HEK293 (cell line): ENCODE measurements around the gene ECHDC1.

Source experiments
- KLF1 ChIP-seq: fragments of 450-650 bp; formaldehyde crosslinking; IDR thresholded peaks from 2 replicates; pipeline ENCODE4 v1.5.1; 2016; ENCODE audit warnings: missing biosample characterization, missing genetic modification characterization
- KLF9 ChIP-seq: fragments of 450-650 bp; formaldehyde crosslinking; IDR thresholded peaks from 2 replicates; pipeline ENCODE4 v1.5.1; 2016; ENCODE audit warnings: missing biosample characterization, missing genetic modification characterization, low read depth
- YY2 ChIP-seq: fragments of 450-650 bp; formaldehyde crosslinking; IDR thresholded peaks from 2 replicates; pipeline ENCODE4 v1.5.1; 2016; ENCODE audit warnings: missing biosample characterization, missing genetic modification characterization
- ZBTB21 ChIP-seq: fragments of 450-650 bp; formaldehyde crosslinking; IDR thresholded peaks from 2 replicates; pipeline ENCODE4 v1.5.1; 2017; ENCODE audit warnings: missing biosample characterization, missing genetic modification characterization
- ZBTB8A ChIP-seq: fragments of 450-650 bp; formaldehyde crosslinking; IDR thresholded peaks from 2 replicates; pipeline ENCODE4 v1.5.1; 2016; ENCODE audit warnings: missing biosample characterization, missing genetic modification characterization
- ZNF114 ChIP-seq: fragments of 450-650 bp; formaldehyde crosslinking; IDR thresholded peaks from 2 replicates; pipeline ENCODE4 v1.5.0; 2017; ENCODE audit warnings: missing biosample characterization, missing genetic modification characterization
- ZNF146 ChIP-seq: fragments of 450-650 bp; formaldehyde crosslinking; IDR thresholded peaks from 2 replicates; pipeline ENCODE4 v1.5.1; 2016; ENCODE audit warnings: missing biosample characterization, missing genetic modification characterization
- ZNF391 ChIP-seq: fragments of 450-650 bp; formaldehyde crosslinking; IDR thresholded peaks from 2 replicates; pipeline ENCODE4 v1.5.1; 2016; ENCODE audit warnings: low read depth, missing biosample characterization, missing genetic modification characterization, borderline replicate concordance
- ZNF423 ChIP-seq: fragments of 450-650 bp; formaldehyde crosslinking; IDR thresholded peaks from 2 replicates; pipeline ENCODE4 v1.5.1; 2016; ENCODE audit warnings: missing biosample characterization, missing genetic modification characterization
- ZNF585B ChIP-seq: fragments of 450-650 bp; formaldehyde crosslinking; IDR thresholded peaks from 2 replicates; pipeline ENCODE4 v1.5.1; 2016; ENCODE audit warnings: missing biosample characterization, missing genetic modification characterization
- ZNF747 ChIP-seq: fragments of 450-650 bp; formaldehyde crosslinking; IDR thresholded peaks from 2 replicates; pipeline ENCODE4 v1.5.1; 2016; ENCODE audit warnings: missing biosample characterization, missing genetic modification characterization
- ZNF830 ChIP-seq: fragments of 450-650 bp; IDR thresholded peaks from 2 replicates; pipeline ENCODE4 v1.5.0; 2018; ENCODE audit warnings: missing biosample characterization, missing genetic modification characterization, low read depth, mild to moderate bottlenecking, moderate library complexity
- TF ChIP-seq, protein P1 (sequence below): fragments of 450-650 bp; IDR thresholded peaks from 2 replicates; pipeline ENCODE4 v1.5.1; 2018; ENCODE audit warnings: missing biosample characterization, mild to moderate bottlenecking, missing genetic modification characterization
- TF ChIP-seq, protein P2 (sequence below): fragments of 450-650 bp; formaldehyde crosslinking; IDR thresholded peaks from 2 replicates; pipeline ENCODE4 v1.5.1; 2016; ENCODE audit warnings: missing biosample characterization, missing genetic modification characterization
- TF ChIP-seq, protein P3 (sequence below): fragments of 450-650 bp; formaldehyde crosslinking; IDR thresholded peaks from 2 replicates; pipeline ENCODE4 v1.5.1; 2016; ENCODE audit warnings: missing biosample characterization, missing genetic modification characterization
- TF ChIP-seq, protein P4 (sequence below): fragments of 450-650 bp; formaldehyde crosslinking; IDR thresholded peaks from 2 replicates; pipeline ENCODE4 v1.5.1; 2016; ENCODE audit warnings: missing biosample characterization, missing genetic modification characterization, borderline replicate concordance
- TF ChIP-seq, protein P5 (sequence below): fragments of 450-650 bp; formaldehyde crosslinking; IDR thresholded peaks from 2 replicates; pipeline ENCODE4 v1.5.1; 2016; ENCODE audit warnings: missing biosample characterization, missing genetic modification characterization
- TF ChIP-seq, protein P6 (sequence below): fragments of 450-650 bp; formaldehyde crosslinking; IDR thresholded peaks from 2 replicates; pipeline ENCODE4 v1.5.1; 2016; ENCODE audit warnings: missing biosample characterization, missing genetic modification characterization
- TF ChIP-seq, protein P7 (sequence below): fragments of 450-650 bp; formaldehyde crosslinking; IDR thresholded peaks from 2 replicates; pipeline ENCODE4 v1.5.1; 2016; ENCODE audit warnings: missing biosample characterization, missing genetic modification characterization
- TF ChIP-seq, protein P8 (sequence below): fragments of 450-650 bp; formaldehyde crosslinking; IDR thresholded peaks from 2 replicates; pipeline ENCODE4 v1.5.1; 2016; ENCODE audit warnings: missing biosample characterization, missing genetic modification characterization, borderline replicate concordance
- TF ChIP-seq, protein P9 (sequence below): fragments of 450-650 bp; formaldehyde crosslinking; IDR thresholded peaks from 2 replicates; pipeline ENCODE4 v1.5.1; 2016; ENCODE audit warnings: missing biosample characterization, missing genetic modification characterization

ECHDC1 gene

DNA sequence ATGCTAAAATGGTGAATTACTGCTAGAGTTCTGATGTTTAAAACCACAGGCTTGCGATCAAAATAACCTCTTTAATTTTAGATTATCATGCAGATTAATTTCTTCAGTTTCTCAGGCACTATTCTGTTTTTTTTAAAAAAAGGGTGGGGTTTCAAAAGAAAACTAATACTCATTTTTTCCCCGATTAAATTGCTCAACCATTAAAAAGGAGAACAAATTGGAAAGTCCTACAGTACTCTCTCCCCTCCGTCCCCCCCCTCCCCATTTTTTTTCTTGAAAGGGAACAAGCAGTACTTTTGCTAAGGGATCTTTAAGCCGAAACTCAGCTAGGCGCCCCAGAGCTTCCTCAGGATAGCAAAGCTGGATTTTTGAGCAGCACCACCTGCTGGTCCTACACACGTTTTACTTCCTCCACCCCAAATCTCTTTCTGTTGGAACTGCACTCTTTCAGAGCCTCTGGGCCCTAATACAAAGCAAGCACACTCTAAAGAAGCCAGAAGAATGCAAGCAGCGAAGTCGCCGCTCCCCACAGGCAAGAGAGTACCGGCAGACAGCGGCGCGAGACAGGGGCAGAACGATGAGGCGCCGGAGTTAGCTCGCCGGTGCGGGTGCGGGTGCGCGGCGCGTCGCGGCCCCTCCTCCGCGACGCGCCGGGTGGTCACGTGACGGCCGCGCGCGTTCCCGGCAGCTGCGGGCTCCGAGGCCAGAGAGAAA is 77.1 kb downstream of the ECHDC1 start, which contains the start of gene RNF146 (continued):
- TF ChIP-seq, protein P1, sequence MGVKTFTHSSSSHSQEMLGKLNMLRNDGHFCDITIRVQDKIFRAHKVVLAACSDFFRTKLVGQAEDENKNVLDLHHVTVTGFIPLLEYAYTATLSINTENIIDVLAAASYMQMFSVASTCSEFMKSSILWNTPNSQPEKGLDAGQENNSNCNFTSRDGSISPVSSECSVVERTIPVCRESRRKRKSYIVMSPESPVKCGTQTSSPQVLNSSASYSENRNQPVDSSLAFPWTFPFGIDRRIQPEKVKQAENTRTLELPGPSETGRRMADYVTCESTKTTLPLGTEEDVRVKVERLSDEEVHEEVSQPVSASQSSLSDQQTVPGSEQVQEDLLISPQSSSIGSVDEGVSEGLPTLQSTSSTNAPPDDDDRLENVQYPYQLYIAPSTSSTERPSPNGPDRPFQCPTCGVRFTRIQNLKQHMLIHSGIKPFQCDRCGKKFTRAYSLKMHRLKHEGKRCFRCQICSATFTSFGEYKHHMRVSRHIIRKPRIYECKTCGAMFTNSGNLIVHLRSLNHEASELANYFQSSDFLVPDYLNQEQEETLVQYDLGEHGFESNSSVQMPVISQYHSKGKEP, result peak; percentile 28; the same call in 1 of the 2 replicates
- TF ChIP-seq, protein P2, sequence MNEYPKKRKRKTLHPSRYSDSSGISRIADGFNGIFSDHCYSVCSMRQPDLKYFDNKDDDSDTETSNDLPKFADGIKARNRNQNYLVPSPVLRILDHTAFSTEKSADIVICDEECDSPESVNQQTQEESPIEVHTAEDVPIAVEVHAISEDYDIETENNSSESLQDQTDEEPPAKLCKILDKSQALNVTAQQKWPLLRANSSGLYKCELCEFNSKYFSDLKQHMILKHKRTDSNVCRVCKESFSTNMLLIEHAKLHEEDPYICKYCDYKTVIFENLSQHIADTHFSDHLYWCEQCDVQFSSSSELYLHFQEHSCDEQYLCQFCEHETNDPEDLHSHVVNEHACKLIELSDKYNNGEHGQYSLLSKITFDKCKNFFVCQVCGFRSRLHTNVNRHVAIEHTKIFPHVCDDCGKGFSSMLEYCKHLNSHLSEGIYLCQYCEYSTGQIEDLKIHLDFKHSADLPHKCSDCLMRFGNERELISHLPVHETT, result no peak
- TF ChIP-seq, protein P3, sequence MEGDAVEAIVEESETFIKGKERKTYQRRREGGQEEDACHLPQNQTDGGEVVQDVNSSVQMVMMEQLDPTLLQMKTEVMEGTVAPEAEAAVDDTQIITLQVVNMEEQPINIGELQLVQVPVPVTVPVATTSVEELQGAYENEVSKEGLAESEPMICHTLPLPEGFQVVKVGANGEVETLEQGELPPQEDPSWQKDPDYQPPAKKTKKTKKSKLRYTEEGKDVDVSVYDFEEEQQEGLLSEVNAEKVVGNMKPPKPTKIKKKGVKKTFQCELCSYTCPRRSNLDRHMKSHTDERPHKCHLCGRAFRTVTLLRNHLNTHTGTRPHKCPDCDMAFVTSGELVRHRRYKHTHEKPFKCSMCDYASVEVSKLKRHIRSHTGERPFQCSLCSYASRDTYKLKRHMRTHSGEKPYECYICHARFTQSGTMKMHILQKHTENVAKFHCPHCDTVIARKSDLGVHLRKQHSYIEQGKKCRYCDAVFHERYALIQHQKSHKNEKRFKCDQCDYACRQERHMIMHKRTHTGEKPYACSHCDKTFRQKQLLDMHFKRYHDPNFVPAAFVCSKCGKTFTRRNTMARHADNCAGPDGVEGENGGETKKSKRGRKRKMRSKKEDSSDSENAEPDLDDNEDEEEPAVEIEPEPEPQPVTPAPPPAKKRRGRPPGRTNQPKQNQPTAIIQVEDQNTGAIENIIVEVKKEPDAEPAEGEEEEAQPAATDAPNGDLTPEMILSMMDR (tag by site-specific recombination), result peak; percentile 91
- TF ChIP-seq, protein P4, sequence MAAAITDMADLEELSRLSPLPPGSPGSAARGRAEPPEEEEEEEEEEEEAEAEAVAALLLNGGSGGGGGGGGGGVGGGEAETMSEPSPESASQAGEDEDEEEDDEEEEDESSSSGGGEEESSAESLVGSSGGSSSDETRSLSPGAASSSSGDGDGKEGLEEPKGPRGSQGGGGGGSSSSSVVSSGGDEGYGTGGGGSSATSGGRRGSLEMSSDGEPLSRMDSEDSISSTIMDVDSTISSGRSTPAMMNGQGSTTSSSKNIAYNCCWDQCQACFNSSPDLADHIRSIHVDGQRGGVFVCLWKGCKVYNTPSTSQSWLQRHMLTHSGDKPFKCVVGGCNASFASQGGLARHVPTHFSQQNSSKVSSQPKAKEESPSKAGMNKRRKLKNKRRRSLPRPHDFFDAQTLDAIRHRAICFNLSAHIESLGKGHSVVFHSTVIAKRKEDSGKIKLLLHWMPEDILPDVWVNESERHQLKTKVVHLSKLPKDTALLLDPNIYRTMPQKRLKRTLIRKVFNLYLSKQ (tag by site-specific recombination), result no peak
- TF ChIP-seq ZBTB8A (tag by site-specific recombination) (no peak), ZNF423 (tag by site-specific recombination) (no peak), ZNF585B (no peak), KLF1 (tag by site-specific recombination) (no peak), KLF9 (tag by site-specific recombination) (no peak), ZNF391 (tag by site-specific recombination) (peak; percentile 24; the same call in 1 of the 2 replicates), ZBTB21 (tag by site-specific recombination) (no peak), ZNF146 (no peak), YY2 (tag by site-specific recombination) (no peak), ZNF747 (tag by site-specific recombination) (no peak), ZNF114 (tag by site-specific recombination) (no peak), ZNF830 (tag by site-specific recombination) (no peak)
- TF ChIP-seq, protein P5, sequence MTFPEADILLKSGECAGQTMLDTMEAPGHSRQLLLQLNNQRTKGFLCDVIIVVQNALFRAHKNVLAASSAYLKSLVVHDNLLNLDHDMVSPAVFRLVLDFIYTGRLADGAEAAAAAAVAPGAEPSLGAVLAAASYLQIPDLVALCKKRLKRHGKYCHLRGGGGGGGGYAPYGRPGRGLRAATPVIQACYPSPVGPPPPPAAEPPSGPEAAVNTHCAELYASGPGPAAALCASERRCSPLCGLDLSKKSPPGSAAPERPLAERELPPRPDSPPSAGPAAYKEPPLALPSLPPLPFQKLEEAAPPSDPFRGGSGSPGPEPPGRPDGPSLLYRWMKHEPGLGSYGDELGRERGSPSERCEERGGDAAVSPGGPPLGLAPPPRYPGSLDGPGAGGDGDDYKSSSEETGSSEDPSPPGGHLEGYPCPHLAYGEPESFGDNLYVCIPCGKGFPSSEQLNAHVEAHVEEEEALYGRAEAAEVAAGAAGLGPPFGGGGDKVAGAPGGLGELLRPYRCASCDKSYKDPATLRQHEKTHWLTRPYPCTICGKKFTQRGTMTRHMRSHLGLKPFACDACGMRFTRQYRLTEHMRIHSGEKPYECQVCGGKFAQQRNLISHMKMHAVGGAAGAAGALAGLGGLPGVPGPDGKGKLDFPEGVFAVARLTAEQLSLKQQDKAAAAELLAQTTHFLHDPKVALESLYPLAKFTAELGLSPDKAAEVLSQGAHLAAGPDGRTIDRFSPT (tag by site-specific recombination), result no peak
- TF ChIP-seq, protein P6, sequence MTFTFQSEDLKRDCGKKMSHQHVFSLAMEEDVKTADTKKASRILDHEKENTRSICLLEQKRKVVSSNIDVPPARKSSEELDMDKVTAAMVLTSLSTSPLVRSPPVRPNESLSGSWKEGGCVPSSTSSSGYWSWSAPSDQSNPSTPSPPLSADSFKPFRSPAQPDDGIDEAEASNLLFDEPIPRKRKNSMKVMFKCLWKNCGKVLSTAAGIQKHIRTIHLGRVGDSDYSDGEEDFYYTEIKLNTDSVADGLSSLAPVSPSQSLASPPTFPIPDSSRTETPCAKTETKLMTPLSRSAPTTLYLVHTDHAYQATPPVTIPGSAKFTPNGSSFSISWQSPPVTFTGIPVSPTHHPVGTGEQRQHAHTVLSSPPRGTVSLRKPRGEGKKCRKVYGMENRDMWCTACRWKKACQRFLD (tag by site-specific recombination), result no peak
- TF ChIP-seq, protein P7, sequence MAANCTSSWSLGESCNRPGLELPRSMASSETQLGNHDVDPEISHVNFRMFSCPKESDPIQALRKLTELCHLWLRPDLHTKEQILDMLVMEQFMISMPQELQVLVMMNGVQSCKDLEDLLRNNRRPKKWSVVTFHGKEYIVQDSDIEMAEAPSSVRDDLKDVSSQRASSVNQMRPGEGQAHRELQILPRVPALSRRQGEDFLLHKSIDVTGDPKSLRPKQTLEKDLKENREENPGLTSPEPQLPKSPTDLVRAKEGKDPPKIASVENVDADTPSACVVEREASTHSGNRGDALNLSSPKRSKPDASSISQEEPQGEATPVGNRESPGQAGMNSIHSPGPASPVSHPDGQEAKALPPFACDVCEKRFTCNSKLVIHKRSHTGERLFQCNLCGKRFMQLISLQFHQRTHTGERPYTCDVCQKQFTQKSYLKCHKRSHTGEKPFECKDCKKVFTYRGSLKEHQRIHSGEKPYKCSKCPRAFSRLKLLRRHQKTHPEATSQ (tag by site-specific recombination), result no peak
- TF ChIP-seq, protein P8, sequence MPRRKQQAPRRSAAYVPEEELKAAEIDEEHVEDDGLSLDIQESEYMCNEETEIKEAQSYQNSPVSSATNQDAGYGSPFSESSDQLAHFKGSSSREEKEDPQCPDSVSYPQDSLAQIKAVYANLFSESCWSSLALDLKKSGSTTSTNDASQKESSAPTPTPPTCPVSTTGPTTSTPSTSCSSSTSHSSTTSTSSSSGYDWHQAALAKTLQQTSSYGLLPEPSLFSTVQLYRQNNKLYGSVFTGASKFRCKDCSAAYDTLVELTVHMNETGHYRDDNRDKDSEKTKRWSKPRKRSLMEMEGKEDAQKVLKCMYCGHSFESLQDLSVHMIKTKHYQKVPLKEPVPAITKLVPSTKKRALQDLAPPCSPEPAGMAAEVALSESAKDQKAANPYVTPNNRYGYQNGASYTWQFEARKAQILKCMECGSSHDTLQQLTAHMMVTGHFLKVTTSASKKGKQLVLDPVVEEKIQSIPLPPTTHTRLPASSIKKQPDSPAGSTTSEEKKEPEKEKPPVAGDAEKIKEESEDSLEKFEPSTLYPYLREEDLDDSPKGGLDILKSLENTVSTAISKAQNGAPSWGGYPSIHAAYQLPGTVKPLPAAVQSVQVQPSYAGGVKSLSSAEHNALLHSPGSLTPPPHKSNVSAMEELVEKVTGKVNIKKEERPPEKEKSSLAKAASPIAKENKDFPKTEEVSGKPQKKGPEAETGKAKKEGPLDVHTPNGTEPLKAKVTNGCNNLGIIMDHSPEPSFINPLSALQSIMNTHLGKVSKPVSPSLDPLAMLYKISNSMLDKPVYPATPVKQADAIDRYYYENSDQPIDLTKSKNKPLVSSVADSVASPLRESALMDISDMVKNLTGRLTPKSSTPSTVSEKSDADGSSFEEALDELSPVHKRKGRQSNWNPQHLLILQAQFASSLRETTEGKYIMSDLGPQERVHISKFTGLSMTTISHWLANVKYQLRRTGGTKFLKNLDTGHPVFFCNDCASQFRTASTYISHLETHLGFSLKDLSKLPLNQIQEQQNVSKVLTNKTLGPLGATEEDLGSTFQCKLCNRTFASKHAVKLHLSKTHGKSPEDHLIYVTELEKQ (tag by site-specific recombination), result no peak
- TF ChIP-seq, protein P9, sequence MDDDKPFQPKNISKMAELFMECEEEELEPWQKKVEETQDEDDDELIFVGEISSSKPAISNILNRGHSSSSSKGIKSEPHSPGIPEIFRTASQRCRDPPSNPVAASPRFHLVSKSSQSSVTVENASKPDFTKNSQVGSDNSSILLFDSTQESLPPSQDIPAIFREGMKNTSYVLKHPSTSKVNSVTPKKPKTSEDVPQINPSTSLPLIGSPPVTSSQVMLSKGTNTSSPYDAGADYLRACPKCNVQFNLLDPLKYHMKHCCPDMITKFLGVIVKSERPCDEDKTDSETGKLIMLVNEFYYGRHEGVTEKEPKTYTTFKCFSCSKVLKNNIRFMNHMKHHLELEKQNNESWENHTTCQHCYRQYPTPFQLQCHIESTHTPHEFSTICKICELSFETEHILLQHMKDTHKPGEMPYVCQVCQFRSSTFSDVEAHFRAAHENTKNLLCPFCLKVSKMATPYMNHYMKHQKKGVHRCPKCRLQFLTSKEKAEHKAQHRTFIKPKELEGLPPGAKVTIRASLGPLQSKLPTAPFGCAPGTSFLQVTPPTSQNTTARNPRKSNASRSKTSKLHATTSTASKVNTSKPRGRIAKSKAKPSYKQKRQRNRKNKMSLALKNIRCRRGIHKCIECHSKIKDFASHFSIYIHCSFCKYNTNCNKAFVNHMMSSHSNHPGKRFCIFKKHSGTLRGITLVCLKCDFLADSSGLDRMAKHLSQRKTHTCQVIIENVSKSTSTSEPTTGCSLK, result no peak
